Naive thymus-derived CD4-positive, alpha-beta T cell (primary cell): ENCODE measurements around the gene BCL2. TPM values are rescaled to one million over a fixed set of nuclear protein-coding genes. Genes with fewer than 3 reads are reported as not detected.

ENCODE experiments used
- ATAC-seq: fragments of 150-1000 bp; cut with Tn5 transposase; 2 replicates; pipeline ENCODE4 v1.10.0; 2021; ENCODE audit warnings: mild to moderate bottlenecking, moderate library complexity
- CTCF ChIA-PET: fragments of 350-600 bp; sonication (Branson Sonifier 250); formaldehyde crosslinking; loops from one replicate; lab custom pipeline; 2021; ENCODE audit warnings: antibody characterized with exemption; lab: Charles Lee
- POLR2A ChIA-PET: fragments of 350-600 bp; sonication (Branson Sonifier 250); formaldehyde crosslinking; loops from one replicate; lab custom pipeline; 2021; ENCODE audit warnings: antibody characterized with exemption, inconsistent platforms; lab: Charles Lee
- DNase-seq, 9 donors: peaks; one replicate each; pipeline versions ENCODE4 v3.0.0 to v3.0.0-alpha.2; 2020 to 2022; ENCODE audit warnings: mixed read lengths in 1 of 9
- H3K27ac ChIP-seq: one replicate; pipeline ENCODE4 v1.7.0; 2013; ENCODE audit warnings: mild to moderate bottlenecking, low read depth, low read length, moderate library complexity
- H3K27me3 ChIP-seq, 2 donors: one replicate each; pipeline ENCODE4 v1.7.0; 2013; ENCODE audit warnings: low read length in 2 of 2, mild to moderate bottlenecking in 2 of 2, moderate library complexity in 2 of 2; ENCODE audit not compliant: control insufficient read depth in 2 of 2, insufficient read depth in 2 of 2
- H3K36me3 ChIP-seq, 3 experiments: 1 replicate in 2 of 3; 2 replicates in 1 of 3; pipeline ENCODE4 v1.7.0; 2013; ENCODE audit warnings: low read length in 3 of 3, mild to moderate bottlenecking in 3 of 3, moderate library complexity in 1 of 3; ENCODE audit not compliant: insufficient read depth in 3 of 3, control insufficient read depth in 2 of 3
- H3K4me1 ChIP-seq, 2 donors: one replicate each; pipeline ENCODE4 v1.7.0; 2013; ENCODE audit warnings: low read length in 2 of 2, mild to moderate bottlenecking in 2 of 2, moderate library complexity in 1 of 2; ENCODE audit not compliant: control insufficient read depth in 2 of 2, insufficient read depth in 2 of 2
- H3K4me3 ChIP-seq: 2 replicates; pipeline ENCODE4 v1.7.0; 2013; ENCODE audit warnings: mild to moderate bottlenecking, low read length
- H3K9me3 ChIP-seq, 3 experiments: 1 replicate in 2 of 3; 2 replicates in 1 of 3; pipeline ENCODE4 v1.7.0; 2013; ENCODE audit warnings: low read length in 3 of 3; ENCODE audit not compliant: control insufficient read depth in 2 of 3
- H3K27ac Mint-ChIP-seq, 9 donors: one replicate each; pipeline ENCODE4 v1.8.0; 2020 to 2022; ENCODE audit warnings: mixed read lengths in 9 of 9, mild to moderate bottlenecking in 8 of 9, moderate library complexity in 5 of 9, inconsistent platforms in 2 of 9
- H3K27me3 Mint-ChIP-seq, 5 donors: one replicate each; pipeline ENCODE4 v1.8.0; 2021 to 2022; ENCODE audit warnings: mixed read lengths in 5 of 5, mild to moderate bottlenecking in 1 of 5
- H3K36me3 Mint-ChIP-seq, 5 donors: one replicate each; pipeline ENCODE4 v1.8.0; 2020 to 2022; ENCODE audit warnings: mixed read lengths in 5 of 5, mild to moderate bottlenecking in 3 of 5, inconsistent platforms in 1 of 5
- H3K4me1 Mint-ChIP-seq, 7 donors: one replicate each; pipeline ENCODE4 v1.8.0; 2020 to 2022; ENCODE audit warnings: mixed read lengths in 7 of 7, mild to moderate bottlenecking in 3 of 7, inconsistent platforms in 1 of 7
- H3K4me3 Mint-ChIP-seq, 10 donors: one replicate each; pipeline ENCODE4 v1.8.0; 2020 to 2022; ENCODE audit warnings: mild to moderate bottlenecking in 10 of 10, mixed read lengths in 10 of 10, moderate library complexity in 6 of 10, inconsistent platforms in 2 of 10
- H3K9me3 Mint-ChIP-seq, 11 donors: one replicate each; pipeline ENCODE4 v1.8.0; 2020 to 2022; ENCODE audit warnings: mixed read lengths in 11 of 11, mild to moderate bottlenecking in 4 of 11, inconsistent platforms in 1 of 11, moderate library complexity in 1 of 11
- intact Hi-C, 2 donors: fragments of 100-400 bp; cut with micrococcal nuclease; formaldehyde crosslinking; loops; one replicate each; pipeline ENCODE4 v1.15.1; 2023
- polyA plus RNA-seq, 2 donors: library from polyadenylated mRNA; unstranded; fragments of 300-500 nt; fragmentation: Illumina TruSeq; gene quantifications; one replicate each; pipeline ENCODE4 v1.2.3, GENCODE V29; 2021
- total RNA-seq, 6 experiments: library from RNA in 5 of 6; stranded (reverse) in 5 of 6; gene quantifications; 1 replicate in 5 of 6; 2 replicates in 1 of 6; pipeline ENCODE4 v1.2.3 and lab custom pipeline; 2021 to 2026

The BCL2 gene
- total and polyA plus RNA-seq, 7 experiments from 2014 or later = 32.7 to 154 (median 40.1) TPM

GRCh38 chr18:63223837-63224236 is 95.7 kb downstream of the BCL2 start:
- POLR2A ChIA-PET = interaction anchor here (0.8 to 7.3 kb wide), 9 partner anchors 9 to 95 kb away, joined by 3 to 59 read pairs (median 5); partner anchors contain the start of gene BCL2
- H3K36me3 ChIP-seq = peaks cover 0 to 7% (median 0%) of the 10 kb centered on the region in 3 experiments
- H3K4me3 ChIP-seq = no peak overlapping the region
- H3K27me3 Mint-ChIP-seq = no peaks in the 10 kb centered on the region
- peak overlapping the region; percentile 47 for H3K27ac ChIP-seq
- peak overlapping the region; percentile 29 to 83 (median 58) for H3K4me3 Mint-ChIP-seq
- DNase-seq = peak in 1 of 9 donors; percentile 13
- peaks cover 25 to 37% of the 10 kb centered on the region in 2 donors for H3K4me1 ChIP-seq
- H3K36me3 Mint-ChIP-seq = peaks cover 12 to 59% (median 40%) of the 10 kb centered on the region in 5 donors
- no peaks in the 10 kb centered on the region for H3K9me3 ChIP-seq
- peaks cover 0 to 25% (median 4%) of the 10 kb centered on the region in 11 donors for H3K9me3 Mint-ChIP-seq
- peak overlapping the region; percentile 37 to 93 (median 84) for H3K27ac Mint-ChIP-seq
- no peaks in the 10 kb centered on the region for H3K27me3 ChIP-seq
- CTCF ChIA-PET = interaction anchor here (1.1 to 1.7 kb wide), 2 partner anchors 75 to 95 kb away, joined by 3 to 5 read pairs; no protein-coding TSS in a partner anchor
- intact Hi-C loops = loop anchor here (1.0 to 2.0 kb wide), 3 partner anchors 8 to 95 kb away; partner anchors contain the start of gene BCL2 (in 1 of the 2)
- H3K4me1 Mint-ChIP-seq = peaks cover 70 to 94% (median 88%) of the 10 kb centered on the region in 7 donors
- no peak for ATAC-seq

DNA sequence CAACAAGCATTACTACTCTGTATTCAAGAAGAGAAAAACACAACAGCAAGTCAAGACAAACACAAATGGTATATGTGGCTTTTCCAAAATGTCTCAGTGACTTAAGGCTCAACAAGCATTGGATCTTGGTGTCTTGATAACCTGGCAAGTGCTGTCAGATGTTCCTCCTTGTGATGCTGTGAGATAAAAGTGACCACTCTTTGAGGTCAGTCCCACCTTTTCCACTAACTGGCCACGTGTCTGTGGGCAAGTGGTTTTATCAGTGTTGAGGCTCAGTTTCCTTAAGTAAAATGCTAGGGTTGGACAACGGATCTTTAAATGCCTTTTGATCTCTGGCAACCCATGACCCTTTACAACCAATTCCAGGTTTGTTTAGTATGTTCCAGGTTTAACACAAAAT is 98.7 kb downstream of the BCL2 start:
- intact Hi-C loops = no loop called here
- Histone ChIP-seq H3K27ac (no peak overlapping the region), H3K27me3 (no peaks in the 10 kb centered on the region), H3K9me3 (no peaks in the 10 kb centered on the region), H3K4me1 (peaks cover 47 to 52% of the 10 kb centered on the region in 2 donors), H3K36me3 (peaks cover 0 to 6% (median 0%) of the 10 kb centered on the region in 3 experiments), H3K4me3 (no peak overlapping the region)
- no peak for ATAC-seq
- ChIA-PET CTCF (interaction anchor here (0.6 to 0.7 kb wide), 2 partner anchors 12 to 26 kb away, joined by 3 read pairs; no protein-coding TSS in a partner anchor), POLR2A (interaction anchor here (1.0 to 2.0 kb wide), 3 partner anchors 10 to 97 kb away, joined by 4 to 8 read pairs (median 5); no protein-coding TSS in a partner anchor)
- Mint-ChIP-seq H3K27me3 (no peaks in the 10 kb centered on the region), H3K4me1 (peaks cover 76 to 97% (median 94%) of the 10 kb centered on the region in 7 donors), H3K9me3 (peaks cover 0 to 13% (median 6%) of the 10 kb centered on the region in 11 donors), H3K4me3 (peak overlapping the region in 1 of 10 donors; percentile 84), H3K27ac (peak overlapping the region in 4 of 9 donors; percentile 1 to 92 (median 75)), H3K36me3 (peaks cover 14 to 73% (median 30%) of the 10 kb centered on the region in 5 donors)
- no peak for DNase-seq

GRCh38 chr18:63218472-63218871 is 101.1 kb downstream of the BCL2 start:
- H3K4me1 ChIP-seq = peaks cover 44 to 60% of the 10 kb centered on the region in 2 donors
- Mint-ChIP-seq H3K36me3 (peaks cover 14 to 74% (median 31%) of the 10 kb centered on the region in 5 donors), H3K4me3 (peak overlapping the region in 9 of 10 donors; percentile 13 to 89 (median 74)), H3K27ac (peak overlapping the region; percentile 70 to 94 (median 90)), H3K4me1 (peaks cover 70 to 97% (median 93%) of the 10 kb centered on the region in 7 donors), H3K27me3 (no peaks in the 10 kb centered on the region), H3K9me3 (peaks cover 0 to 18% (median 5%) of the 10 kb centered on the region in 11 donors)
- intact Hi-C loops = loop anchor here in 1 of 2 donors (5.0 kb wide), 2 partner anchors 34 to 204 kb away; partner anchors contain the start of gene VPS4B
- no peaks in the 10 kb centered on the region for H3K36me3 ChIP-seq
- H3K27ac ChIP-seq = peak overlapping the region; percentile 63
- no peaks in the 10 kb centered on the region for H3K27me3 ChIP-seq
- ChIA-PET POLR2A (interaction anchor here (0.7 to 3.0 kb wide), 4 partner anchors 23 to 64 kb away, joined by 3 to 9 read pairs (median 4); no protein-coding TSS in a partner anchor), CTCF (no interaction called here)
- no peaks in the 10 kb centered on the region for H3K9me3 ChIP-seq
- ATAC-seq = no peak
- no peak for DNase-seq
- H3K4me3 ChIP-seq = no peak overlapping the region

- intact Hi-C loops = loop anchor here (1.0 to 5.0 kb wide), 4 partner anchors 13 to 206 kb away; partner anchors contain the start of gene VPS4B (in 1 of the 2)
- CTCF ChIA-PET = no interaction called here
- Histone ChIP-seq H3K4me1 (peaks cover 58 to 75% of the 10 kb centered on the region in 2 donors), H3K27me3 (no peaks in the 10 kb centered on the region), H3K4me3 (peak overlapping the region; percentile 25), H3K9me3 (no peaks in the 10 kb centered on the region), H3K36me3 (no peaks in the 10 kb centered on the region), H3K27ac (peak overlapping the region; percentile 63)
- peak overlapping the region; percentile 70 to 94 (median 90) for H3K27ac Mint-ChIP-seq
- H3K36me3 Mint-ChIP-seq = peaks cover 10 to 71% (median 25%) of the 10 kb centered on the region in 5 donors
- H3K4me1 Mint-ChIP-seq = peaks cover 71 to 99% (median 93%) of the 10 kb centered on the region in 7 donors
- H3K9me3 Mint-ChIP-seq = peaks cover 0 to 16% (median 4%) of the 10 kb centered on the region in 11 donors
- peak; percentile 73 for ATAC-seq
- POLR2A ChIA-PET = interaction anchor here (0.7 to 2.0 kb wide), 12 partner anchors 8 to 101 kb away, joined by 3 to 7 read pairs (median 4); no protein-coding TSS in a partner anchor
- peak overlapping the region; percentile 54 to 89 (median 78) for H3K4me3 Mint-ChIP-seq
- no peaks in the 10 kb centered on the region for H3K27me3 Mint-ChIP-seq
- peak in 7 of 9 donors; percentile 34 to 62 (median 49) for DNase-seq
These were observed 102.9 kb downstream of the BCL2 start for GRCh38 chr18:63216516-63217311.

DNA sequence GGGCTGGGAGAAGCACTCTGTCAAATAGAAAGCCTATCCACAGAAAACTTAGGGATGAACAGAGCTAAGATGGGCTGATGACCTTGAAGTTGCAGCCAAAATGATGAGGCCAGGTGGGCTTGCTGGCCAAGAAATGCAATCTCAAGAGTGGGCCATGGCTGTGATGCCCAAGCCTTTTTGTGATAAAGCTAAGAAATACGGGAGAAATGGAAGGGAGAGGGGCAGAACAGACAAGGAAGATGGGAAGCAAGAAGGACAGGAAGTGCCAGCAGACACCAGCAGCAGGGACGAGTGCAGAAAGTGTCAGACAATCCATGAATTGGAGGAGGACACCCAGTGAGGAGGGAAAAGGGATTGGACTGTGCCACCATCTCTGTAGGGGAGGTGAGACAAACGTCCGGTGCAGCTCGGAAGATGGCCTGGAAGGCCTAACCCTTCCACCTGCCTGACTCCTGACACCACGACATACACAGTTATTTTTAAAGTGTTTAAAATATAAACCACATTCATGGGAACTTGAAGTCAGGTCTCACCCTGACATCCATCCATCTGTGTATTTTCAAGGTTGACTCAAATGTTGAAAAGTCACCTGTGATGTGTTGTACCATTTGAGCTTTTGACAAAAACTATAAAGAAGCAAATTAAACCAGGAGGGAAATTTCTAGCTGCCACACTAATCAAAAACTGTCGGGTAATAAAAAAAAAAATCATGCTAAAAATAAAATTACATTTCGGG is 105.5 kb downstream of the BCL2 start:
- intact Hi-C loops = loop anchor here (1.0 to 2.0 kb wide), 6 partner anchors 10 to 115 kb away; no protein-coding TSS in a partner anchor
- H3K27ac Mint-ChIP-seq = peak overlapping the region; percentile 83 to 95 (median 92)
- Histone ChIP-seq H3K4me1 (peaks cover 77 to 82% of the 10 kb centered on the region in 2 donors), H3K4me3 (no peak overlapping the region), H3K27ac (peak overlapping the region; percentile 64), H3K9me3 (no peaks in the 10 kb centered on the region), H3K36me3 (no peaks in the 10 kb centered on the region), H3K27me3 (no peaks in the 10 kb centered on the region)
- CTCF ChIA-PET = no interaction called here
- H3K9me3 Mint-ChIP-seq = peaks cover 0 to 15% (median 4%) of the 10 kb centered on the region in 11 donors
- ATAC-seq (no peak), DNase-seq (no peak)
- POLR2A ChIA-PET = interaction anchor here (0.6 to 1.6 kb wide), 12 partner anchors 9 to 103 kb away, joined by 3 to 7 read pairs (median 4); no protein-coding TSS in a partner anchor
- H3K27me3 Mint-ChIP-seq = no peaks in the 10 kb centered on the region
- H3K36me3 Mint-ChIP-seq = peaks cover 5 to 69% (median 21%) of the 10 kb centered on the region in 5 donors
- peaks cover 76 to 99% (median 90%) of the 10 kb centered on the region in 7 donors for H3K4me1 Mint-ChIP-seq
- H3K4me3 Mint-ChIP-seq = peak overlapping the region; percentile 45 to 85 (median 80)
